Activated CD4-positive, CD25-positive, alpha-beta regulatory T cell treated with anti-CD3 and anti-CD28 coated beads, Interleukin-2, amount 50 U/mL, for 72 hours (primary cell): Measurements from ENCODE around the gene SPRED2.
A peak's percentile ranks its signal among the peaks of the same experiment; 100 is the strongest.

Source experiments
- DNase-seq: peaks from one replicate; pipeline ENCODE4 v3.0.0; 2021

SPRED2 gene

DNA sequence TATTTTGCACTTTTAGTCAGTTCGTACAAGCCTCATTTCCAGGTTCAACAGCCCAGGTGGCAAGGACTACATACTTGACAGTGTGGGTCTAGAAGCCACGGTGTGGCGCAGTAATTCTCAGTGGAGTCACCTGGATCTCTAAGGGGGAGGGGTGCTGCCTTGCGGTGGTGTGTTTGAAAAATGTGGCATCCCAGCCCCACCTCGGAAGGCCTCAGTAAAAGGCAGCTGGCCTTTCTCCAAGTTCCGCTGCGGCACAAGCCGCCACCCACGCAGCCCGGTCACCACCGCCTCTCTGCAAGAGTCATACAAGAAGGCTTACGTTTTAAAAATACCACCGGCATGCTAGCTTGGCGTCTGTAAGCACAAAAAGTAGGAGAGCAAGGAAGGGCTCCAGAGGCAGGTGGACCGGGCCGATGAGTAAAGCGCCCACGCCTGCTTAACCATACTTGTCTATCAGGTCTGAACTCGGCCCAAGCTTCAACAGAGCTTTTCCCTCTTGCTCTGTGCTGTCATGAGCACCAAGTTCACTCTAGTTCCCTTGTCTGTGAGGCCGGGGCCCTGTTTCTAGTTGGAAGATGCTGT is 49.5 kb downstream of the SPRED2 start:
- peak; percentile 79 for DNase-seq

DNA sequence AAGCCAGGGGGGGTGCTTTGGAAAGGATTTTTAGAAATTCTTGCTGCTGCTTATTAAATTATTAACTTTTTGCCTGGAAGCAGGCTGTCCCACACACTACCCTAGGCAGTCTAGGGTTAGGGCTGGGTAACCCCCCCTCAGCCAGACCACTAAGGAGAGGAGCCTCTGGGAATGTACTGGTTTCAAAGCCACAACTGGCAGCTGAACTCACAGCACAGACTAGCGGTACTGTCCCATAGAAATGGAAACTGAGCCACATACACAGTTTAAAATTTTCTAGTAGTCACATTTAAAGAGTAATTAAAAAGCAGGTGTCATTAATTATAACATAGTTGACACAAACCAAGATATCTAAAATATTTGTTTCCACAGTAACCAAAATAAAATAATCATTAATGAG is 50.1 kb downstream of the SPRED2 start:
- DNase-seq: no peak

DNA sequence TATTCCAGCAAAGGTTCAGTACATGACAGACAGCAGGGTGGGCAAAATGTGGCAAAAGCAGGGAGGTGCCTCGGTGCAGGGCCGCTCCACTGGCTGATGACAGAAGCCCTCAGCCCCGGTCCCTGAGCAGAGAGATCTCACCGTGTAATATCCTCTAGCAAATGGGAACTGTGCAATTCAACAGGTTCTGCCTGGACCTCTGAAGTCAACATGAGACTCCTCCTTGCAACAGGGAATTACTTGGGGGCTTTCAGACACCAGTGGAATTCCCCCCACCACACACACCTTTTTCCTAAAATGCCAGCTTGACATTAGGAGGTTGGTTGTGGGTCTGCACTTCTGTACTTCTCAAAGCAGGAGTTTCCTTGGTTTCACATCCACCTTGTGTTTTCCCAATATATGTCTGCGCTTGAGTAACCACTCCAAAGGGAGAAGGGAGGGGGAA is 50.8 kb downstream of the SPRED2 start:
- DNase-seq: no peak

DNA sequence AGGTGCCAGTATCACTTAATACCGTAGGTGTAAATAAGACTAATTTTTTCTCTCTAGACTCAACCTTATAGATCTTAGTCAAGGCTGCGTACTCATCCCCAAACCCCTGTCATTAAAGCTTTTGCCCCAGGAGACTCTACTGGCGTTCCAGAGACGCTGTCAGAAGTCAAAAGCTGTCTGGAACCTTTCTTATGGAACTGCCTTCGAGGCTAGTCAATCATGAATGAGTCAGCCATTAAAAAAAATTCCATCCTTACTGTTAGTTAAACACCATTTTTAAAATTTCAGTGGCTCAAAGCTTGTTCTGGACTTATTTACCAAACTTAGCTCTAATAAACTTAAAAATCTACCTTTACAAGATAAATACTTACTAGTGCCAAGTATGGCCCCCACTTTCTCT is 52.1 kb downstream of the SPRED2 start:
- DNase-seq: no peak

DNA sequence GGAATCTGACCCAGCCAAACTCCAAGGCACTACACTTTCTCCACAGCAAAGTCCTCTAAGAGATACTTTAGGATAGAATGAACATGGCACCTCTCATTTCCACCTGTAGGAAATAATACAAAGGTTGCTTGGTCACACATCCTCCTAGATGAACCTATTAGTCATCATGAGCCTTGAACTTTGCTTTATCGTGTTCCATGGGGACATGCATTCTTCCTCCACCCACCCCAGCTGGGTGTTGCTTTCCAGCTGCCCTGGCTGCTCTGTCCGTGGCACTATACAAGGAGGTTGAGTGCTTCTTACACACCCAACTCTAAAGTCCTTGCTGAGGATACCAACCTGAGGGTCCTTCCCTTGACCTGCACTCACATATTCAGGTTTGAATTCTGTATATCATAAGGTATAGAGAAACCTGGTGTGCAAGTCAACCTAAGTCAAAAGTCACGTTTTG is 52.7 kb downstream of the SPRED2 start:
- no peak for DNase-seq

DNA sequence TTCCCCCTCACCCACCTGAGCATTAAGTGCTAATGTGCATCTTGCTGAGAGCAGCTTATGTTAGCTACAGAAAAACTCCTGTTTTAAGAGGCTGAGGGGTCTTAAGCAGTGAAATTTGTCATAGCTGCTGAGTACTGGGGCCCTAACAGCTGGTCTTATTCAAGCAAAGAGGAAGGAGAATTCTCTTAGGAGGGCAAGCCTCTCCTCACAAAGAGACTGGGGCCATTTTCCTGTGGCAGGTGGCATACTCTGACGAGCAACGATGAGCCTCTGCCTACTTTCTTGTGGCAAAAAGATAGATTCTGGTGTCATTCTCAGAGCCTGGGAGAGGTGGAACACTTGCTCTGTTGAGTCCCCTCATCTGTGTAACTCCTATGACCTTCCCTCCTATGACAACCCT is 53.2 kb downstream of the SPRED2 start:
- no peak for DNase-seq

DNA sequence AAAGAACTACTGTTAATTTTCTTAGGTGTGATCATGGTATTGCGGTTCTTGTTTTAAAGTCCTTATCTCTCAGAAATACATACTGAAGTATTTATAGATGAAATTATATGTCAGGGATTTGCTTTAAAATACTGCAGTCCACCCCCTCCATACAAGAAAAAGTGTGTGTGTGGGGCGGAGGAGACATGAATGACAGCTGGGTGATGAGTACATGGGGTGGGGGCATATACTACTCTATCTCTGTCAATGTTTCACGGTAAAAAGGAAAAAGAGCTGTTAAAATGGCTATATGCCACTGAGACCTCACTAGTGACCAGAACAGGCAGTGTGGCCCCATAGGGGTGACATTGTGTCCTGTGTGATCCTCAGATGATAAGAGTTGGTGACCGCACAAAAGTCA is 54.1 kb downstream of the SPRED2 start:
- DNase-seq: no peak

DNA sequence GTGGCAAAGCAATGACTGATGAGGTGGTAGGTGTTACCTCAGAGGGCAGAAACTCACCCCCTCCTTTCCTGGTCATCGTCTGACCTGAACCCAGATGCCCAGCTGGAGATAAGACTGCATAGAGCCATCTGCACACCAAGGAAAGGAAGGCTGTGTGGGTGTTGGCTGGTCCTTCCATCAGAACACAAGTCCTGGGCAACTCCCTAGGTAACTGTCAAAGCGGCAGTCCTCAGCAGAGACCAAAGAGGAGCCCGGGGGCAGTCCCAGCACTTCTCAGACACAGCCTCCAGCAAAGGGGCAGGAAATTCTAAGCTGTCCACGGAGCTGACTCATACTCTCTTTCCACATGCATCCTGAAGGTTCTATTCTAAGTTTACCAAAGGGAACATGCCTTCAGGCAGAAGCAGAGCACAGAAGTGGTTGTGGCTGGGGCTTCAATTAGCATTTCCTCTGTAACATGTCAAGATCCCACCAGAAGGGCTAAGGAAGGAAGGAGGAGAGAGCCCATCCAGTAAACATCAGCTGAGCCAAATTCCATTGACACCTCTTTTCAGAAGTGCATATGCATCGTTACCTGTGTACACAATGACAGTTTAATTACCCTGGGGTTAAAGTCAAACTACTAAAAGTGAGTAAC is 54.7 kb downstream of the SPRED2 start:
- no peak for DNase-seq

DNA sequence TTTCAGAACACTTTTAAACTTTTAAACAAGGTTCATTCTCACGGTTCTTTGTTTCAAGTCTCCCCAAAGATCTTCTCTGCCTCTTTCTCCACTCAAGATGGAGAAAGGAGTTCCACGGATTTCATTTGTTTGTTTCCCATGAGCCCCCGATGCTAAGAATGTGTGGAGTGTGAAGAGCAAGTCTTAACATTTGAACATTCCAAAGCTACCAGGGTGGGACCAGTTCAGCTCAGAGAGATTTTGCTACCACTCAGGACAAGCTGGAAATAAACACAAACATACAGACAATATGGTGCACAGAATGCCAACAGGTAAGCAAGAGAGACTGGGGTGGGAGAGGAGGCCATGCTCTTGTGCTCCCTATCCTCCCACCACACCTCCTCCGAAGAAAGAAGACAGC is 56.7 kb downstream of the SPRED2 start:
- no peak for DNase-seq

DNA sequence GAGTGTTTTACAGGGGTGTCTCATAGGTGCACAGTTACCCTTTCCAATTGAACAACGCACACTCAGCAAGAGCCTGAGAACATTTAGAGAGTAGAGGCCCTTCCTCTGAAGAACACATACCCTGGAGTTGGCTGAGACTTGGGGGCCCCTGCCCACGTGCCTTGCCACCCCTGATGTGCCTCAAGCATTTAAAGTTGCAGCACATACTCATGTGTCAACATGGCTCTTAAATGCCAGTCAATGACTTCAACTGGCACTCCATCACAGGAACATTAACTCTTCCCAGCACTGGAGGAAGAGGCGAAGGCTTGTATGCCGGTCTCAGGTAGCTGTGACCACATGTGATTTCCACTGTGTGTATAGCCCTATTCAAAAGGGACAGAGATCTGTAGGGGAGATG is 57.4 kb downstream of the SPRED2 start:
- DNase-seq: no peak

DNA sequence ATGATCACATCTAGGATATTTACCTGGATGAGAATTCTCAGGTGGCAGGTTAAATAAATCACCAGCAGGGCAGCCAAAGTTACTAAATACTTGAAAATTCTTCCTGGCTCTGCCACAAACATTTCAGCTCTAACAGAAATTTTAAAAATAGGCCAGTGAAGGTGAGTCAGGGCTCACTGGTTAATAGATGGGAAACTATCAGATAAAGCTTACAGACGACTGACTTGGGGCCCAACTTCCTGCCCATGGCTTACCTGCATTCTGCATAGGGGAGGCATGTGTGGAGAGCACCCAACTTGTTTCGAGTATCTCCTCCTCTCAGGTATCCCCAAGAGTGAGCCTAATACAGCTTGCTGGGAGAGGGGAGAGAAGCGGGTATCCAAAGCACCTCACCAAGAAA is 57.8 kb downstream of the SPRED2 start:
- DNase-seq: no peak

DNA sequence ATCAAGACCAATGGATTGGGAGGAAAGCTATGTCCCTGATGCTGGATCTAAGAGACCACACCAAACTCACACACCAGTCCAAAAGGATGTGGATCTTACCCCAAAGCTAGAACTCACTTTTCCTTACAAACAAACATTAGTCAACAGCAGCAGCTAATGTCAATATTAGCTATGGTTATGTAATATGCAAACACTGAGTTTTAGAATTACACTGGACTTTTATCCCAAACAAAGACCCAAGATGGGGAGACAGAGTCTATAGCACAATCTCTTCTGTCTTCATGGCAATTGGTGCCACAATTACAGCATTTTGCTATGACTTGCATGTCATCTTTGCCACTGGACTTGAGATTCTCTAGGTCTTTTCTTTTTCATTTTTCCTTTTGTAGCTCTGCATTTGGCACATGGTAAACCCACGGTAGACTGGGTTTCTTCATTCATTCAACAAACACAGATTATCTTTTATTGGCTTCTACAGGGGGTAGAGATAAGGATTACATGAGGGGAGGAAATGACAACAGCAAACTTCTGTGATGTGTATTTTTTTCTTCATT is 59.0 kb downstream of the SPRED2 start:
- no peak for DNase-seq

DNA sequence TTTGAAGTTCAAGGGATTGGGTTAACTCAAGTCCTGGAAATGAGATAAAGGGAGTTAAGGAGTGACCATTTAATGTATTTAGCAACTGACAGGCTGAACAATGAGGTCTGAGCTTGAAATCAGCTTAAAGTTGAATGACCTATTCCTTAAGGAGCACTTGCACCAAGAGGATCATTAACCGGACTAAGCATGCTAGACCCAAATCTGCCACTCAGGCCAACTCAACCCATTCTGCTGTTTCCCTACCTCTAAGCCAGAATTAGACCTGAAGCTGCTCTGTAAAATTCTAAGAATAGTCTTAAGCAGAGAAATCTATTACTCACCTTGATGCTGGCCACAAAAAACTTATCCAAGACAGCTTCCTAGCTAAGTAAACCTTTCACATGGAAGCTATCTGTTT is 59.8 kb downstream of the SPRED2 start:
- no peak for DNase-seq

DNA sequence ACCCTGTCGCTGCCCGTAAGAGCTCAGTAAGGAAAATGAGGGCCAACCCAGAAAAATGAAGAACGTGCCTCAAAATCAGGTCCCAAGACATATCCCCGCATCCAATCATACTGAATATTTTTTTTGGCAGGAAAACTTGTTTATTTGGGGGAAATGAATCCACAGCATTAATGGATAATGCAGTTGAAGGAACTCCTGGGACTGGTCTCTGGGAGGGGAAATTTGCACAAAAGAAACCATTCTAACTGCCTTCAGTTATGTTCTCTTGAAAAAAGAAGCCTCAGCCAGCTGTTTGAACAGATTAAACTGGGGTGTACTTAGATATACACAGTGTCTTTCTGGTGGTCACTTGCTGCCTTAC is 61.3 kb downstream of the SPRED2 start:
- DNase-seq: no peak

DNA sequence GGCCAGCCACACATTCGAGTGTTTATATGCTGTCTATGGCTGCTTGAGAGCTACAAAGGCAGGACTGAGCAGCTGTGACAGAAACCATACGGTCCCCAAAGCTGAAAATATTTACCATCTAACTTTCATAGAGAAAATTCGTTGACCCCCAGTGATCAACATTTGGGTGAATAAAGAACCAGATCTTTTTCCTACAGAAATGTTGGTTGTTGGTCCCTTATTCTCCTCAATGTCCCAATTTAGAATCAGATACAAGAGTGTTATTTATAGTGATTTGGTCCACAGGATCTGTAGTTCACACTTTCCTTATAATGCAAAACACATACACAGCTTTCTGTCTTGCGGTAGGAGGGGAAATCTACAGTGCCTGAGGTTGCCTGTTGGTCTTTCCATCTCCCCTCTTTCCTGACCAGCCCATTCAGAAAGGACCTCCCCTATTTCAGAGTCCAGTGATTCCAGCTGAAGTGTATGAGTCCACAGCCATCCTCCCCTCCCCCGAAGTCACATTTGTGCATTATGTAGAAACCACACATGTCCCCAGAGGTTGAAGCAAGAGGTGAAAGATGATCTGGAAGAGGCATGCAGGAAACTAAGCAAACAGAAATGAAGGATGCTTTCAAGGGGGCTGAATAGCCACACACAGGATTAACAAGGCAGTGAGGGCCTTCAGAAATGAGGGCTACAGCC is 61.9 kb downstream of the SPRED2 start:
- DNase-seq: no peak

DNA sequence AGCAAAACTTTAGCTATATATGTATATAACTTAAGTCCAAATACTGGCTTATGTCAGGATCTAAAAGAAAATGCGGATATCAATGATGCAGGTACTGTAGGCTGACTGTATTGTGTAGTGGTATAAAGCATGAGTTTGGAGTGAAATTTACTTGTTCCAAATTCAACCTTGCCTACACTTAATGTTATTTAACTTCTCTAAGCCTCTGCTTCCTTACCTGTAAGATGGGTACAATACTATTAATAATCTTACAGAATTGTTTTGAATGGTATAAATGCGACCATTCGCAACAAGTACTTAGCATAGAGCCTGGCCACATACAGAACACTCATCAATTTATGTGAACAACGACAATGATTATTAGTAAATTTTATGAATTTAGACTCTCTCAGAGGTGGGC is 62.4 kb downstream of the SPRED2 start:
- no peak for DNase-seq

DNA sequence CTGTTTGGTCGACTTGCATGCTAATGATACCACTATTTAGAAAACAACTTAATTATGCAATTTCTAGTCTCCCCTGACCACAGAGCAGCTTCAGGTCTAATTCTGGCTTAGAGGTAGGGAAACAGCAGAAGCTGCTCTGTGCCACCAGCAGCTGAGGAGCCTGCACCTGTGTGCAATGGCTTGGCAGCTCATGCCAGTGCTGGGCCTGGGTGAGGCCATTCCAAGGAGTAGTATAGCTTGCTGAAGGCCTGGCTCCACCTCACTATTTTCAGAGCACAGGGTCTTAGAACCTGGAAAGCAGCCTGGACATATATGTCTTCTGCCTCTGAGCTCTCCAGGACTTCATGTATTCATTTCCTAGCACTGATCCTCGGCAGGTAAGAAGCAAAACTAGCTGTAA is 62.8 kb downstream of the SPRED2 start:
- DNase-seq: no peak

DNA sequence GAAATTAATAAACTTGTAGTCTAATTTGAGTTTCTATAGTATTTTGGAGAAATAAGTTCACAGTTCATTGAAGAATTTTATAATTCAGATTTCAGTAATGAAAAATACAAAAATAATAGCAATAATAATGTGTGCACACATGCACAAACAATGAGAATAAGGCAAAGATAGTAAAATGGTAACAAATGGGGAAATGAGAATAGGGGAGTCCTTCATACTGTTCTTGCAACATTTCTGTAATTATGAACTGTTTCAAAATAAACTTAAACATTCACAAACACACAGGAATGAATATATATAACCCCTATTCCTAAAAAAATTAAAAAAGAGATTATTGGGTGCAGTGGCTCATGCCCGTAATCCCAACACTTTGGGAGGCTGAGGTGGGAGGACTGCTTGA is 63.9 kb downstream of the SPRED2 start:
- DNase-seq: no peak

DNA sequence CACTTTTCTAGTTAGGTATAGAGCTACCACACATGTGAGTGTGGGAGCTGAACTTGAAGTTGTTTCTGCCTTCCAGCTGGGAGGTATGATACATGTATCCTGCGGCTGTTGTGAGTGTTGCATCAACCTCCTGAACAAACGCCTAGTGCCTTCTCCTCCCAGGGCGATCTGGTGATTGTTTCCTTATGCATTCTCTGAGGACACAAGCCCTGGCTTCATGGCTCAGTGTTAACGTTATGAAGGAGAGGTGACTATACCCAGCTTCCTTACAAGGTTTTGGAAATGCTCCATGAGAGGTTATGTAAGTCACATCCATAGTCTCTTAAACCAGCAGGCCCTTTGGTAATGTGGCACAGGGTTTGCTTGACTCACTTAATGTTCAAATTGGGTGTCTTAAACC is 64.9 kb downstream of the SPRED2 start:
- no peak for DNase-seq

DNA sequence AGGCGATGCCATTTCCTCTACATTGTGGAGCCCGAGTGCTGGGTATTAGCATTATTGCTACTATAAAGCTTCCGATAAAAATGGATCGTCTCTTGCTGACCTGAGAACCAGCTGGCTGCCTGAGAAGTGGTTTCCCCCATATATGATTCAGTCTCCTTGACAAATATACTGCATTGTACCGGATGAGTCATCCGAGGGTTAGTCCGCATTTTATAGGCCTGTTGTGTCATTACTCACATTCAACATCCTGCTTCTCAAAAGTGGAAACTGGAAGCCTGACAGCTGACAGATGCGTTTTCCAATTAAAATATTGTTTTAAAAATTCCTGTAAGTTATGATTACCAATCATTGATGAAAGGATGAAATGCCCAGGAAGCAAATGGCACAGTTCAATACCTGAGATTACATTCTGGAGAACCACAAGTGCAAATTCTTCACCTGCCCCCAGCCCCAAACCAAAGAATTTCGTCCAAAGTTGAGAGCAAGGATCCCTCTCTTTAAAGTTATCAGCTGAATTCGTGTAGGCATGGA is 65.7 kb downstream of the SPRED2 start:
- no peak for DNase-seq

DNA sequence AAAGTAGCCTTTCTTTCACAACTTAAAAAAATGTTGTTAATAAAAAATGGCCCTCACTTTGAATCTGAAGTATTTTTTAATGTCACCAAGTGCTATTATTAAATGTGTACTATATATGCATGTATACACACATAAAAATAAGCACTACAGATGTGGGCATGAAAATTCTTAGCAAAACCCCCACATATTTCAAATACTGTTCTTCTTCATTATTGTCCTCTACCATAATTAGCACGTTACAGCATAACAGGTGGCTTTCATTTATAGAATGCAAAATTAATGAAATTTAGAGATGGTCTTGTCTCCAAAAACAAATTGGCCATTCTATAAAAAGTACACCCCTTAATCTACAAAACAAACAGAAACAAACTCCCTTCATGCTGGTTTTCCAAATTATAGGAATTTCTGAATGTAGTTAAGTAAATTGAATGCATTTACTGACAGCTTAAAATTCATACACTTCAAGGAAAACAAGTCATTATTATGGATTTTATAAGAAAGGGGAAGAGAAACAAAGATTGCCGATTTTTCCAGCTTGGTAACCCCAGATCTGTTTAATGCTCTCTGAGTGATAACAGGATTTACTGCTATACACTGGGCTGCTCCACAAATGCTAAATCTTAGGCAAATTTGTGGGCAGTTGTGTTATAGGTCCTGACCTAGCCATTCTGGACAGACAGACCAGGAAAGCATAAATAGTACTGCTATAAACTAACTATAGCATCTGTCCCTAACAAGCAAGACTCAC is 67.2 kb downstream of the SPRED2 start:
- DNase-seq: no peak

DNA sequence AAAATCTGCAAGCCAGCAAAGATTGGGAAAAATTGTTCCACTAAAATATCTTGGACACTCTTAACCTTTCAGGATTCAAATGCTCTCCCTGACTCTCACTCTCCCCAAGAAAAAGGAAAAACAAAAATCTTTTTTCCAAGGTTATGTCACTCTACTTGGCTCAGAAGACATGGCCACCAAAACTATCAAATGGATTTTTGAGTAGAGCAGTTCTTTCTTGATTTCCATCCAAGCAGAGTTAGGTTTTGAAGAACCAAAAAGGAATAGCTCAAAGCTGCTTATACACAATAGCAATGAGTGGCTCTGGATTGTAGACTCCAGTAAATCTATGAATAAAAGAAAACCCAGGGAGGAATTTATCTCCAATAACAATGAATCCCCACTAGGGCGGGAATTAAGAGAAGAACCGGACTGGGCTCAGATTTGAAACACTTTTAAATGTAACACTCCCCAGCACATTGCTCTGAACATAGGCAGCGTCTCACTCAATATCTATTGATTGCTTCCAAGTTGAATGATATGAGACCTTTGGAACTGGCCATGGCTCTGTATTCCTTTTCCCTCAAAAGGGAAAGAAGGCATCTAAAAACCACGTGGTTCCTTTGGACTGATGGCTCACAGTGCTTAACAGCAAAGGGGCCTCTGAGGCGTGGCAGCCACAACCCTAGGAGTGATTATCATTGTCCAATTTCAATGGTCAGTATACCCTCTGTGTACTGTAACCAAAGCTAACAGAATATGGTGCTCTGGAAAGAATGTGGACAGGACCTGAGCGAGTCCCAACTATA is 68.3 kb downstream of the SPRED2 start:
- no peak for DNase-seq

DNA sequence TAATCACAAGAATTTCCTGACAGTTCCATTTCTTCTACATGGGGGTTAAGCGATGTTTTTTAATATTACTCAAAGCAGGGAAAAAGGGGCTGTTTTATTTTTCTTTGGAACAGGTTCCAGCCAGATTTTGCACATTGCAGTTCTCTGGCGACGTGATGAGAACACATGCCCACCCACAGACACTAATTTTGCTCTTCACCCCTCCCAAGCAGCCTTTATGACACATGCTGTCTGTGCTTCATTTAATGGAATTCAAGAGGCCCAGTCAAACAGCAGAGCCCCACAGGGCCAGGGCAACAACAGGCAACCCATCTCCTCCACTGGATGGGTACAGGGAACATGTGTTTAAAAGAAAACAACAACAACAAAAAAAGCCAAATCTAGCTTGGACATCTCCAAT is 70.8 kb downstream of the SPRED2 start:
- DNase-seq: no peak
